Gastroesophageal sphincter (tissue), 3 donors: Measurements from ENCODE around the gene PLXNA2.

Experiments
- EP300 ChIP-seq: sonication (generic); formaldehyde crosslinking; IDR thresholded peaks from one replicate; pipeline ENCODE4 v1.6.1; 2017; ENCODE audit warnings: antibody characterized with exemption, mild to moderate bottlenecking
- POLR2AphosphoS5 ChIP-seq: sonication (generic); formaldehyde crosslinking; IDR thresholded peaks from one replicate; pipeline ENCODE4 v1.6.1; 2017; ENCODE audit warnings: antibody characterized with exemption
- TF ChIP-seq, protein P1 (sequence below), 4 experiments: fragments of 200-600 bp in 2 of 4; fragments of 450-650 bp in 2 of 4; sonication (generic) in 1 of 4; IDR thresholded peaks; one replicate each; pipeline ENCODE4 v1.5.1; 2017 to 2019; ENCODE audit warnings: antibody characterized with exemption in 4 of 4, mild to moderate bottlenecking in 2 of 4, moderate library complexity in 2 of 4

DNA sequence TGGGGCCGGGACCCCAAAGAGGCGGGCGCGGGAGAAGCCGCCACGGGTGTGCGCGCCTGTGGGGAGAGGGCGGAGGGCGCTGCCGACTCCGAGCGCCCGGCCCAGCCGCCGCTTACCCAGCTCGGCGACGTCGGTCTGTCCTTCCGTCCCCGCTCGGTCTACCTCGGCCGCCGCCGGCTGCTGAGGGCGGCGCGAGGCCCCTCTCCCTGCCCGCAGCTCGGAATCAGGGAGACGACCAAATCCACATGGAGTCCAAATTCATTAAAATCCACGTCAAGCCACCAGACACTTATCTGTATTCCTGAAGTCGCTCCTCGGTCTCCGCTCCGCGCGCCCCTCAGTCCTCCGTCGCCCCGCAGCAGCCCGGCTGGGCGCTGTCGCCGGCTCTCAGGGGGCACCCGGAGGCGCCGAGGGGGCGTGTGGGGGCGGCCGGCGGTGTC is 637 bp downstream of the PLXNA2 start:
- TF ChIP-seq, protein P1, sequence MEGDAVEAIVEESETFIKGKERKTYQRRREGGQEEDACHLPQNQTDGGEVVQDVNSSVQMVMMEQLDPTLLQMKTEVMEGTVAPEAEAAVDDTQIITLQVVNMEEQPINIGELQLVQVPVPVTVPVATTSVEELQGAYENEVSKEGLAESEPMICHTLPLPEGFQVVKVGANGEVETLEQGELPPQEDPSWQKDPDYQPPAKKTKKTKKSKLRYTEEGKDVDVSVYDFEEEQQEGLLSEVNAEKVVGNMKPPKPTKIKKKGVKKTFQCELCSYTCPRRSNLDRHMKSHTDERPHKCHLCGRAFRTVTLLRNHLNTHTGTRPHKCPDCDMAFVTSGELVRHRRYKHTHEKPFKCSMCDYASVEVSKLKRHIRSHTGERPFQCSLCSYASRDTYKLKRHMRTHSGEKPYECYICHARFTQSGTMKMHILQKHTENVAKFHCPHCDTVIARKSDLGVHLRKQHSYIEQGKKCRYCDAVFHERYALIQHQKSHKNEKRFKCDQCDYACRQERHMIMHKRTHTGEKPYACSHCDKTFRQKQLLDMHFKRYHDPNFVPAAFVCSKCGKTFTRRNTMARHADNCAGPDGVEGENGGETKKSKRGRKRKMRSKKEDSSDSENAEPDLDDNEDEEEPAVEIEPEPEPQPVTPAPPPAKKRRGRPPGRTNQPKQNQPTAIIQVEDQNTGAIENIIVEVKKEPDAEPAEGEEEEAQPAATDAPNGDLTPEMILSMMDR (IDR thresholded peaks at IDR 0.05): no peak
- TF ChIP-seq POLR2AphosphoS5 (no peak), EP300 (no peak)
